ENCODE data around the gene NECTIN1.

The NECTIN1 gene

DNA sequence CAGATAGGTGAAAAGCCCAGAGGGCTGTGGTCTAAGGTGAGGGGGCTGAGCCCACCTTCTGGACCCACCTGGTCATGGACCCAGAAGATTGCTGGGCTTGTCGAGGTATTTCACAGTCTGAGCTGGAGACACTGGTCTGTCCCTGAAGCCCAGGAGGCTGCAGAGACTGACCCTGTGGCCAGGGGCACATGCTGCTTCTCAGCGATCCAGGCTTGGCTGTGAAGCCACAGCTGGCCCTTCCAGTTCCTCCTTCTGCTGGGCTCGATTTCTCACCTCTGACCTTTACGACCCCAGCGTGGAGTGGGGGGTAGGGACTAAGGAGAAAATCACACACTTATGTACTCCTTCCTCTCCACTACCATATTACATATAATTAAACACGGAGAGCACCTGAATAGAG, 88.5 kb downstream of the NECTIN1 start:
- no peak for DNase-seq (ENCODE audit: low read depth in 2 of 2)

- no peak for DNase-seq (ENCODE audit: low read depth in 2 of 2)
These were observed 89.3 kb downstream of the NECTIN1 start for GRCh38 chr11:119639642-119640205.

GRCh38 chr11:119638851-119639250, 90.1 kb downstream of the NECTIN1 start:
- DNase-seq (ENCODE audit: low read depth in 2 of 2), result no peak

GRCh38 chr11:119637481-119637880, 91.5 kb downstream of the NECTIN1 start:
- DNase-seq (ENCODE audit: low read depth in 2 of 2), result no peak

- DNase-seq (ENCODE audit: low read depth in 2 of 2), result no peak
These were observed 93.2 kb downstream of the NECTIN1 start for GRCh38 chr11:119635776-119636175.

DNA sequence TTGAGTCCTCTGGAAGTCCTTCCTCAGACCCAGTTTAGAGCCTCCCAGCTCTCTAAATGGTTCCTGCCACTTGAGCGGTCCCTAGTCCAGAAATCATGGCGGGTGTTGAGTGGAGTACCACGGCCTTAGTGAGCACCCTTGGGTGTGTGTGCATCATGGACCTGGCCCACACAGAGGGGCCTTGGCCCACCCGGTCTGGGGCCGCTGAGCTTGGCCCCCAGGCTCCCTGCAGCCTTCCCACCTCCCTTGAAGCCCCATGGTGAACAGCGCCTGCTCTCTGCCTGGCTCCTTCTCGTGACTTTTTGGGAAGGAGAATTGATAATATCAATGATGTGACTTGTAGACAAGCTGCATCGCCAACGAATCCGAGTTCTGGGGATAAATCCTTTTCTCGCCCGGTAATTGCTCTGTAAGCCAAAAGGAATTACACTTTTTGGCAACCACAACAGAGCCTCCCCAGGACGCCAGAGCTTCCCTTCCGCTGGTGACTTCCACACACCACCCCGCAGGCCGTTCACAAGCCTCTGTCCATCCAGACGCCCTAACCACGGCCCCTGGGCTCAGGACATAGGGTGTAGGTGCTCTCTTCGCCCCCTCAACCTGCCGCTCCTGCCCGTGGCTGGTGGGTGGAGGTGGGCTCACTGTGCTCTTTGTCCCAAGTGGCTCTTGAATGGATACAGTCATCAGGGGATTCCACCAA, 93.8 kb downstream of the NECTIN1 start:
- no peak for DNase-seq (ENCODE audit: low read depth in 2 of 2)

DNA sequence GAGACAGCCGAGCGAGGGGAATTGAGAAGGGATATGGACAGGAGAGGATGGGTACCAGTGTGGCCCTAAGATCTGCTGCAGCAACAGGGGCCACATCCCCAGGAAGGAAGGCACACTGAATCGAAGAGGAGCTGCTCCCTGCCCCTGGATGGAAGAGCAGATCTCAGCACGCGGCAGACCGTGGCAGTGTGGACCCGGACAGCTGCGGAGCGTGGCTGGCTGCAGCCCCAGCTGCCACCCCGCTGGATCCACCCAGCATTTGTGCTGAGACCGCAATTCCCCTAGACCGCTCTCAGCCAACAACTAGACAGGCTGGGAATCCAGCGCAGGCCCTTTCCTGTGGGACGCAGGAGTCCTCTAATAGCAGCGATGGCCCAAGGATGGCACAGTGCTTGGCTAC, 94.7 kb downstream of the NECTIN1 start:
- no peak for DNase-seq (ENCODE audit: low read depth in 2 of 2)

DNA sequence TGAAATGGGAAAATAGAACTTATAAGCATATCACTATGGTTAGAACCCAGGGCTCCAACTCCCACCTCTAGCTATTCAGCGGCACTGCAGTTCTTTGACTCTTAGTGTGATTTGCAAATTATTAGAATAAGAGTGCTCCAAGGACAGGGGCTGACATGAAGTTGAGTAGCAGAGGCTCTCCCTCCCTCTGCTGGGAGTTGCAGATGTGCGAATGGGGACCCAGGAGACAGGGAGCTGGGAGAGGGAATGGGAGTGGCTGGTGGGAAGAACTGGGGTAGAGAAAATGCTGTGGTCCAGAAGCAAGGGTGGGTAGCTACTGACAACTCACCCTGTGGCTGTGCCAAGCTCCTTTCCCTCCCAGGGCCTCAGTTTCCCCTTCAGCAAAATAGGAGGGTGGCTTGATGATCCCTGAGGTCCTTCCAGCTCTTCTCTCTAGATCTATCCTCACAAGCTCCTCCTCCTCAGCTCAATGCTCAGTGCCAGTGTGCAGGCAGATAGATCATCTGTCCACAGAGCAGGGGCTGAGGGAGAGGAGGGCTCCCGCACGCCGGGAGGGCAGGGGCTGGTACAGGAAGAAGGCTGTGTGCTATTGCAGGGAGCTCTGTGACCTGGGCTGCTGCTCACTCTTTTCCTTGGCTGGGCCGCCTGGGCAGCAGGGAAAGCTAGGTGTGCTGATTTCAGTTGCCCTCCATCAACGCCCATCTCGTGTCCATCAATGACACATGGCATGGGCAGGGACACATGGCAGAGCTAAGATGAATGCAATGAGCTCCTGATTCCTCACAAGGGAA, 99.0 kb downstream of the NECTIN1 start:
- DNase-seq (ENCODE audit: low read depth in 2 of 2), result no peak

- DNase-seq (ENCODE audit: low read depth in 2 of 2), result no peak
These were observed 99.9 kb downstream of the NECTIN1 start for GRCh38 chr11:119629085-119629484.

DNA sequence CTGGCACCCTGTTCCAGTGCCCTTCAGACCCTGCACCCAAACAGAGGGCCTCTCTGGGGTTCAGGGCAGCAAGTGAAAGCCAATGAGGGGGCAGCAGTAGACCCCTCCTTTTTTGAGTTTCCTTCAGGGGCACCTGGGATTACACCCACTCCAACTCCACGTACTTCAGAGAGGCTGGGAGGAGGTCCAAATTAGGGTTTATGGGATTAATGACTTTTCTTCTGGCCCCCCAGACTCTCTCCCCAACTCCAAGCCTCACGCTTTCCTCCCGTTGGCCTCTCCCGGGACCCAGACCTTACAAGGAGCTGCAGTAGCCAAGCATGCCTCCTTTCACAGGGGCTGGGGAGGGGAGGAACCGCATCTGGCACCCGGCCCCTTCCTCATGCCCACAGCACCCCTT, 101.7 kb downstream of the NECTIN1 start:
- no peak for DNase-seq (ENCODE audit: low read depth in 2 of 2)

DNA sequence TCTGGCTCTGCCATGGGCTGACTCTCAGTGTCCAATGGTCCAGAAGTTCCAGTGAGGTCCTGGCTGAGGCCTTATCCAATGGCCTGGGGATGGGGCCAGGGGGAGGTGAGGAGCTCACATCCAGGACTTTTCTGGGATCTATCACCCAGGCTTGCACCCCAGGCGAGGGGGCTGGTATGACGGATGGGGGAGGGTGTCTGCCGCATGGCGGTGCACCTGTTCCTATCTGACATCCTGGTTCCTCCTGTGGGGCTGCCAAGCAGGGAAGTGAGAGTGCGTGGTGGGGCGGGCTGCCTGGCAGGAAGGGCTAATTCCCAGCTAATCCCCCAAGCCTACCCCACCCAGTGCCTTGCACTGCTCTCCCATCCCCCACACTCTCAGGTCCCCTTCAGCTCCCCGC, 102.1 kb downstream of the NECTIN1 start:
- DNase-seq (ENCODE audit: low read depth in 2 of 2), result no peak

DNA sequence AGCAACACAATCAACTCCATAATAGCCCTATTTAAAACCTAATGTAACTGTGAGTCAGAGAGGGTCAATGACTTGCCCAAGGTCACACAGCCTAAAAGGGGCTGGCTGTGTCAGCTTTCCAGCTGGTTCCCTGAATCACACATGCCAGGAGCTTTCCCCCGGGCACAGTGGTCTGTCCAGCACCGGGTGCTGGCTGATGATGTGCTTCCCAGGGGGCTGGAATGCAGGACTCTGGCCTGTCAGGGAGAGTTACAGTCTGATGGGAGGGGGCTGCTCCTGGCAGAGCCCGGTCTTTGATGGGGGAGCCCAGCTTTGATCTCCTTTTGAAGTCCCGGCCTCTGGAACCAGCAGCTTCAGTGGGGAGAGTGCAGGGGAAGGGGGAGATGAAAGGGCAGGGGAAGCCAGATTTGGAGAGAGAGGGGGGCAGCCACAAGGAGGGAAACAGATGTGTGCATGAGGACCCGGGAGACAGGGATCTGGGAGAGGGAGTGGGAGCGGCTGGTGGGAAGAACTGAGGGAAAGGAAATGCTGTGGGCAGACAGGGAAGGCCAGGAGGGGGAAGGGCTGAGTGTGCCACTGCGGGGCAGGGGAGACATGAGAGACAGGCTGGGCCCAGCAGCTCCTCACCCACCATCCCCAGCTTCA, 102.7 kb downstream of the NECTIN1 start:
- no peak for DNase-seq (ENCODE audit: low read depth in 2 of 2)

GRCh38 chr11:119625206-119625978, 103.6 kb downstream of the NECTIN1 start:
- no peak for DNase-seq (ENCODE audit: low read depth in 2 of 2)

DNA sequence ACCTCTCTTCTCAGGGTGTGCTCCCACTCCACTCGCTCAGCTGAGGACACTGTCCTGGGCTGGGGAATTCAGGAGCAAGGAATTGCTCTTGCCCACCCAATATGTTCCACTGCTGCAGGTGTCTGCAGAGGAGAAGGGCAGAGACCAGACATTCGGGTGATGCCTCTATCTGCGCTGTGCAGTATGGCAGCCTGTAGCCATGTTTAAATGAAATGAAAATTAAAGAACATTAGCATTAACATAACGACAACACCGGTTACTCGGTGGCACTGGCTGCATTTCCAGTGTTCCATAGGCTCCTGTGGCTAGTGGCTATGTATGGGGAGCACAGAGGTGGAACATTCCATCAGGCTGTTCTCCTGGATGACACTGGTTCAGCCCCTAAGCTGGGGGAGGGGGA, 104.4 kb downstream of the NECTIN1 start:
- DNase-seq (ENCODE audit: low read depth in 2 of 2), result no peak

- no peak for DNase-seq (ENCODE audit: low read depth in 2 of 2)
These were observed 104.8 kb downstream of the NECTIN1 start for GRCh38 chr11:119624102-119624615.

GRCh38 chr11:119623682-119624081, 105.3 kb downstream of the NECTIN1 start:
- DNase-seq (ENCODE audit: low read depth in 2 of 2), result no peak

DNA sequence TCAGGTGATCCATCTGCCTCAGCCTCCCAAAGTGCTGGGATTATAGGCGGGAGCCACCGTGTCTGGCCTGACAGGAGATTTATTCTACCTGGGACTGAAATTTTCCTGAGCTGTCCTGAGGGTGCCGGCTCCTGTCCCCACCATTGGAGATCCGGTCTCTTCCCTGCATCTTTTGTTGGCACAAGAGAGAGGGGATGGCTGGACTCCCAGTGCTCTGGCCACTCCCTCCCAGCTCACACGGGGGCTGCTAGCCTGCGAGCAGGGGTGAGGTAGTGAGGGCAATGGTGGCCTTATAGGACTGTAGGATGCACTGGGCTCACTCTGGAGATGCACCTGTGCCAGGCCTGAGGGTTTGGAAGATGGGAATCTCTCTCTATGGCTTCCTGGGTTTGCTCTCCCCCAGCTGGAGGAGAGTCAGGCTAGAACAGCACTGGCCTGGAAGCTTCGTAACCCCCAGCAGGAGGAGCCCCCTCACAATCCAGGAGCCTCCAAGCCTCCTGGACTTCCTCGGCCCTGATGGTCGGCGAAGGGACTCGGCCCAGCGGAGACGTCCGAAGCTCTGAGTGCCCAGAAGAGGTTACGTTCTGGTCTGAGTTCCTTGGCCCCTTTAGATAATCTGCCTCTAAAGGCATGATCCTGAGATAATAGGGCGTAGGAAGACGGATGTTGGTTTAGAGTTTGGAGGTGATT, 106.4 kb downstream of the NECTIN1 start:
- DNase-seq (ENCODE audit: low read depth in 2 of 2), result no peak

DNA sequence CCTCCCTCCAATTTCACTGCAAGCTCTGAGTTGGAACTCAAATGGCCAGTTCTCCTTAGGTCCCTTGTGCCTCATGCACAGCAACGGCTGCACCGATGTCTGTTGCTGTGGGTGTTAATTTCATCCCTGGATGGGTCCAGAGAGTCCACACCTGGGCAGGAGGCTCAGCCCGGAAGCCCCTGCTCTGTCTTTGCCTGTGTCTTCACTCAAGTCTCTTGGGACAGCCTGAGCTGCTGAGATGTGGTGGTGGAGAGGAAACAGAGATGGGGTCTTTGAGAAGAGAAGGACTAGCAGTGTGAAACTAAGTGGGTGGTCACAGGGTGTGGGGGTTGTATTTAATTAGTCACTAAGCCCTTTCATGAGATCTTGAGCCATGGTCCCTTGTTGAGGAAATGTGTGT, 109.3 kb downstream of the NECTIN1 start:
- DNase-seq (ENCODE audit: low read depth in 2 of 2), result no peak

DNA sequence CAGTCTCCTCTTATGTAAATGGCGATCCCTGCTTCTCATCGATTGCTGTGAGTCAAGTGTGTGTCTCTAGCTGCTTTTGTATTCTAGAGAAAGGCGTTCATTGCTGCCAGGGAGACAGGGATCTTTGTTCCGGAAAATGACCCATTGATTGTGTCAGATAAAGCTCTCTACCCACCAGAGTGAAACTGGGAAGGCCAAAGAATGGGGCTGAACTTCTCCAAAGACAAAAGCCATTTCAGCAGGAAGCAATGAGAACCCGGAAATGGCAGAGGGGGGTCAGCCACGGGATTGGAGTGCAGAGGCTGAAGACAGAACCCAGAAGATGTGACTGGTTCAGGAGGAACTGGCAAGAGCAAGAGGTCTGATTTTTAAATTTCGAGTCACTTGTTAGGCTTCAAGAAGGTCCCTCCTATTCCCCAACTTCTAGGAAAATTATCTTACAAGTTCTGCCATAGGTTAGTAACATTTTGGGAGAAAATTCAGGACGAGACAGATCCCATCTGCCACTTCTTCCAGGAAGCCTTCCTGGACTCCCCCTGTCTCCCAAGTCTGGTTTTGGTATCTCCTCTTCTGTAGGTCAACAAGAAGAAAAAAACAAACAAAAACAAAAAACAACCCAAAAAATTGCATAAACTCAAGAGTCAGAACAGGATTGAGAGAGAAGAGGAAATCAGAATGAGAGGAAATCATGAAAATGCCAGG, 110.6 kb downstream of the NECTIN1 start:
- no peak for DNase-seq (ENCODE audit: low read depth in 2 of 2)

DNA sequence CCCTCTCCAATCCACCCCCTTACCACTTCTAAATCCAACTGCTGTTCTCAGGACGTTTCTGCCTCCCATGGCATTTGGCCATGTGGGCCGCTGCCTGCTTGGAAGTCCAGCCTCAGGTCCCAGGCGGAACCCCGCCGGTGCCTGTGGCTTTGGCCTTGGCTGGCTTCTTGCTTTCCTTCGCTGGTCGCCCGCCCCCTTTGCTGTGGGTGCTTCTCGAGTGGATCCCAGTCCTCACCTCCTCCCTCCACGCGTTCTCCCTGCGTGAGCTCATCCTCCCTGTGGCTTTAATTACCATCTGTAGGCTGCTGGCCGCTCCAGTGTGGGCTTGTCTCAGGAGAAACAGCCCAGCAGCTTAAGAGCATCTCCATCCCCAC, 111.7 kb downstream of the NECTIN1 start:
- DNase-seq (ENCODE audit: low read depth in 2 of 2), result no peak

Data from stimulated activated CD4-positive, alpha-beta T cell treated with anti-CD3 and anti-CD28 coated beads, Interleukin-12 subunit alpha, Interleukin-12 subunit beta, amount 100 ng/mL, for 24 hours (primary cell).